Measurements from ENCODE around the gene LRRC49. TPM values are rescaled to one million over a fixed set of nuclear protein-coding genes. Genes with fewer than 3 reads are reported as not detected.

The LRRC49 gene
- total and polyA plus RNA-seq, 2 of the 13 experiments (the other 11 are each of a cell fraction or from before 2014, with no cell fraction given): 0.57 to 1.00 TPM

DNA sequence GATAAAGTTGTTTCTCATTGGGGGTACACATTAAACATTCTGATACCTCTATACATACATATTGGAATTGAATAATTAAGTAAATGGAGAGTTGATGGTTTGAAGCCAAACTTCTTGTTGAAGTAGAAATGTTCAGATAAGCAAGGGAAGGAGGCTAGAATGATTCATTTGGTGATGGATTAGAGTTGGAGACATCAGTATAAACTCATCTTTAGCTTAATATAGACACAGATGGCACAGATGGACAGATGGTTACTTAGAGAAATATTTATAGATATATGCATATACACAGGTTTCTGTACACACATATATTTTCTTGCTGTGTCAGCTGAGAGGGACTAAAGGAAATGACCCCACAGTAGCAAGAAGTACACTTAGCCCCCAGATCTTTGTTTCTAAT is 69.5 kb downstream of the LRRC49 start:
- Histone ChIP-seq H3K36me3 (replicated peaks in 1 of 2; ENCODE audit: control insufficient read depth in 1 of 2, insufficient read depth in 2 of 2, low read length in 2 of 2) (no peaks in the 10 kb centered on the region), H3K27me3 (ENCODE audit: control insufficient read depth in 1 of 2, insufficient read depth in 2 of 2, low read length in 2 of 2) (no peaks in the 10 kb centered on the region), H3K4me3 (replicated peaks in 1 of 3; ENCODE audit: insufficient read depth in 1 of 3, low read depth in 2 of 3, low read length in 3 of 3) (no peak overlapping the region), H3K9me3 (ENCODE audit: low read length) (no peaks in the 10 kb centered on the region), H3K79me2 (ENCODE audit: insufficient read depth, low read length) (no peaks in the 10 kb centered on the region), H3K4me1 (ENCODE audit: insufficient read depth, low read length) (no peaks in the 10 kb centered on the region), H3K9ac (ENCODE audit: insufficient read depth, low read depth, low read length) (no peak overlapping the region), H3K27ac (ENCODE audit: extremely low read length, insufficient read depth, low read length) (no peak overlapping the region), H4K20me1 (ENCODE audit: insufficient read depth, low read length) (no peaks in the 10 kb centered on the region), H2AFZ (ENCODE audit: low read length) (no peak overlapping the region), H3K4me2 (ENCODE audit: low read depth, low read length) (no peak overlapping the region)
- TF ChIP-seq, protein P1, sequence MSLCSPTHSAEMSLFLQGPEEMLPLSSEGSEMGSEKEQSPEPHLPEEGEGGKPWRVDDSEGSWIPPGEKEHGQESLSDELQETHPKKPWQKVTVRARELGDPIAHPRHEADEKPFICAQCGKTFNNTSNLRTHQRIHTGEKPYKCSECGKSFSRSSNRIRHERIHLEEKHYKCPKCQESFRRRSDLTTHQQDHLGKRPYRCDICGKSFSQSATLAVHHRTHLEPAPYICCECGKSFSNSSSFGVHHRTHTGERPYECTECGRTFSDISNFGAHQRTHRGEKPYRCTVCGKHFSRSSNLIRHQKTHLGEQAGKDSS (CRISPR knock-in tag; IDR thresholded peaks at IDR 0.05; ENCODE audit: borderline replicate concordance, low read depth): no peak
- no peak for TF ChIP-seq ZNF589 (CRISPR knock-in tag; conservative IDR thresholded peaks at IDR 0.05)
- TF ChIP-seq ZNF552 (CRISPR knock-in tag; IDR thresholded peaks at IDR 0.05; ENCODE audit: borderline replicate concordance): no peak
- TF ChIP-seq ZNF850 (CRISPR knock-in tag; conservative IDR thresholded peaks at IDR 0.05): no peak
- no peak for TF ChIP-seq ELF4 (CRISPR knock-in tag; IDR thresholded peaks at IDR 0.05; ENCODE audit: borderline replicate concordance)
- no peak for TF ChIP-seq TSC22D2 (CRISPR knock-in tag; IDR thresholded peaks at IDR 0.05; ENCODE audit: borderline replicate concordance)
- TF ChIP-seq ZNF235 (CRISPR knock-in tag; IDR thresholded peaks at IDR 0.05; ENCODE audit: borderline replicate concordance): no peak
- no peak for TF ChIP-seq ZNF773 (CRISPR knock-in tag; IDR thresholded peaks at IDR 0.05; ENCODE audit: borderline replicate concordance)
- TF ChIP-seq, protein P2, sequence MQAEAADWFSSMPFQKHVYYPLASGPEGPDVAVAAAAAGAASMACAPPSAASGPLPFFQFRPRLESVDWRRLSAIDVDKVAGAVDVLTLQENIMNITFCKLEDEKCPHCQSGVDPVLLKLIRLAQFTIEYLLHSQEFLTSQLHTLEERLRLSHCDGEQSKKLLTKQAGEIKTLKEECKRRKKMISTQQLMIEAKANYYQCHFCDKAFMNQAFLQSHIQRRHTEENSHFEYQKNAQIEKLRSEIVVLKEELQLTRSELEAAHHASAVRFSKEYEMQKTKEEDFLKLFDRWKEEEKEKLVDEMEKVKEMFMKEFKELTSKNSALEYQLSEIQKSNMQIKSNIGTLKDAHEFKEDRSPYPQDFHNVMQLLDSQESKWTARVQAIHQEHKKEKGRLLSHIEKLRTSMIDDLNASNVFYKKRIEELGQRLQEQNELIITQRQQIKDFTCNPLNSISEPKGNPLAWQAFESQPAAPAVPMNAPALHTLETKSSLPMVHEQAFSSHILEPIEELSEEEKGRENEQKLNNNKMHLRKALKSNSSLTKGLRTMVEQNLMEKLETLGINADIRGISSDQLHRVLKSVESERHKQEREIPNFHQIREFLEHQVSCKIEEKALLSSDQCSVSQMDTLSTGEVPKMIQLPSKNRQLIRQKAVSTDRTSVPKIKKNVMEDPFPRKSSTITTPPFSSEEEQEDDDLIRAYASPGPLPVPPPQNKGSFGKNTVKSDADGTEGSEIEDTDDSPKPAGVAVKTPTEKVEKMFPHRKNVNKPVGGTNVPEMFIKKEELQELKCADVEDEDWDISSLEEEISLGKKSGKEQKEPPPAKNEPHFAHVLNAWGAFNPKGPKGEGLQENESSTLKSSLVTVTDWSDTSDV (CRISPR knock-in tag; IDR thresholded peaks at IDR 0.05): no peak
- no peak for TF ChIP-seq NR2F2 (IDR thresholded peaks at IDR 0.05; ENCODE audit: borderline replicate concordance, low read depth)
- TF ChIP-seq ZNF883 (CRISPR knock-in tag; IDR thresholded peaks at IDR 0.05; ENCODE audit: not compliant biosample characterization): no peak
- no peak for TF ChIP-seq U2AF2 (IDR thresholded peaks at IDR 0.05; ENCODE audit: low read depth, low read length)
- no peak for TF ChIP-seq ZNF430 (CRISPR knock-in tag; IDR thresholded peaks at IDR 0.05)
- no peak for TF ChIP-seq GPN1 (CRISPR knock-in tag; IDR thresholded peaks at IDR 0.05; ENCODE audit: borderline replicate concordance)
- TF ChIP-seq ERF (CRISPR knock-in tag; IDR thresholded peaks at IDR 0.05): no peak
- TF ChIP-seq ZC3H13 (CRISPR knock-in tag; IDR thresholded peaks at IDR 0.05): no peak
- TF ChIP-seq, protein P3, sequence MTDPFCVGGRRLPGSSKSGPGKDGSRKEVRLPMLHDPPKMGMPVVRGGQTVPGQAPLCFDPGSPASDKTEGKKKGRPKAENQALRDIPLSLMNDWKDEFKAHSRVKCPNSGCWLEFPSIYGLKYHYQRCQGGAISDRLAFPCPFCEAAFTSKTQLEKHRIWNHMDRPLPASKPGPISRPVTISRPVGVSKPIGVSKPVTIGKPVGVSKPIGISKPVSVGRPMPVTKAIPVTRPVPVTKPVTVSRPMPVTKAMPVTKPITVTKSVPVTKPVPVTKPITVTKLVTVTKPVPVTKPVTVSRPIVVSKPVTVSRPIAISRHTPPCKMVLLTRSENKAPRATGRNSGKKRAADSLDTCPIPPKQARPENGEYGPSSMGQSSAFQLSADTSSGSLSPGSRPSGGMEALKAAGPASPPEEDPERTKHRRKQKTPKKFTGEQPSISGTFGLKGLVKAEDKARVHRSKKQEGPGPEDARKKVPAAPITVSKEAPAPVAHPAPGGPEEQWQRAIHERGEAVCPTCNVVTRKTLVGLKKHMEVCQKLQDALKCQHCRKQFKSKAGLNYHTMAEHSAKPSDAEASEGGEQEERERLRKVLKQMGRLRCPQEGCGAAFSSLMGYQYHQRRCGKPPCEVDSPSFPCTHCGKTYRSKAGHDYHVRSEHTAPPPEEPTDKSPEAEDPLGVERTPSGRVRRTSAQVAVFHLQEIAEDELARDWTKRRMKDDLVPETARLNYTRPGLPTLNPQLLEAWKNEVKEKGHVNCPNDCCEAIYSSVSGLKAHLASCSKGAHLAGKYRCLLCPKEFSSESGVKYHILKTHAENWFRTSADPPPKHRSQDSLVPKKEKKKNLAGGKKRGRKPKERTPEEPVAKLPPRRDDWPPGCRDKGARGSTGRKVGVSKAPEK (CRISPR knock-in tag; IDR thresholded peaks at IDR 0.05; ENCODE audit: borderline replicate concordance): no peak
- no peak for TF ChIP-seq FOXM1 (CRISPR knock-in tag; IDR thresholded peaks at IDR 0.05)
- TF ChIP-seq, protein P4, sequence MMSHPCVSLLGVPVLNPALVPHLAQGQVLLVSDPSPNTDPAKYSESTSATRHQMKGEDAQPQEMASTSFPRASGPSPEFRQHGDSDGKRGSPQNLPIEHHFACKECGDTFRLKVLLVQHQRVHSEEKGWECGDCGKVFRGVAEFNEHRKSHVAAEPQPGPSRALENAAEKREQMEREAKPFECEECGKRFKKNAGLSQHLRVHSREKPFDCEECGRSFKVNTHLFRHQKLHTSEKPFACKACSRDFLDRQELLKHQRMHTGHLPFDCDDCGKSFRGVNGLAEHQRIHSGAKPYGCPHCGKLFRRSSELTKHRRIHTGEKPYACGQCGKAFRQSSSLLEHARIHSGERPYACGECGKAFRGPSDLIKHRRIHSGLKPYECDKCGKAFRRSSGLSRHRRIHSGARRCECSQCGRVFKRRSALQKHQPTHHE (CRISPR knock-in tag; IDR thresholded peaks at IDR 0.05; ENCODE audit: borderline replicate concordance): no peak
- ChIA-PET POLR2A (no interaction called here), CTCF (ENCODE audit: low intra/inter-chr PET ratio, low total read pairs) (no interaction called here)
- DNase-seq (ENCODE audit: low spot score) (no peak), ATAC-seq (no peak), FAIRE-seq (no peak)
- BruUV-seq (replicated peaks): no TSS peak
- in situ Hi-C loops (cut with HindIII; ENCODE audit: extremely low pct_ligation_motif_present, low pct_unique_long_range_greater_than_20kb) (no loop called here), intact Hi-C loops (cut with micrococcal nuclease; ENCODE audit: unreplicated experiment) (no loop called here)

Data from HepG2 (cell line).